GM23338 (cell line): ENCODE results near the gene RIC1. TPM values are rescaled to one million over a fixed set of nuclear protein-coding genes. Genes with fewer than 3 reads are reported as not detected.

Experiments
- ATAC-seq: fragments of 200-7000 bp; cut with Tn5 transposase; 3 replicates; pipeline ENCODE4 v1.9.1; 2020
- DNase-seq: peaks from one replicate; pipeline ENCODE4 v3.0.0-alpha.2; 2015; ENCODE audit warnings: low spot score
- H2AFZ ChIP-seq: fragments of 200-600 bp; sonication (generic); 2 replicates; pipeline ENCODE4 v1.8.0; 2016; ENCODE audit warnings: antibody characterized with exemption, mild to moderate bottlenecking, moderate library complexity
- H3F3A ChIP-seq: fragments of 200-600 bp; sonication (generic); replicated peaks from 2 replicates; pipeline ENCODE4 v1.8.0; 2017; ENCODE audit warnings: antibody characterized with exemption, mixed run types, low read depth
- H3K27ac ChIP-seq: fragments of 200-600 bp; sonication (generic); 2 replicates; pipeline ENCODE4 v1.6.1; 2016; ENCODE audit warnings: low read depth
- H3K27me3 ChIP-seq: fragments of 200-600 bp; sonication (generic); 2 replicates; pipeline ENCODE4 v1.8.0; 2016; ENCODE audit warnings: mild to moderate bottlenecking, mixed run types, moderate library complexity; ENCODE audit not compliant: insufficient read depth
- H3K36me3 ChIP-seq: fragments of 200-600 bp; sonication (generic); 2 replicates; pipeline ENCODE4 v1.8.0; 2016; ENCODE audit warnings: mild to moderate bottlenecking; ENCODE audit not compliant: insufficient read depth
- H3K4me1 ChIP-seq: fragments of 200-600 bp; sonication (generic); 2 replicates; pipeline ENCODE4 v1.8.0; 2016; ENCODE audit warnings: mild to moderate bottlenecking, moderate library complexity; ENCODE audit not compliant: insufficient read depth
- H3K4me2 ChIP-seq: fragments of 200-600 bp; sonication (generic); 2 replicates; pipeline ENCODE4 v1.7.1; 2017; ENCODE audit warnings: mixed run types
- H3K4me3 ChIP-seq: fragments of 200-600 bp; sonication (generic); 2 replicates; pipeline ENCODE4 v1.6.1; 2016; ENCODE audit warnings: mixed run types
- H3K79me2 ChIP-seq: fragments of 200-600 bp; sonication (generic); replicated peaks from 2 replicates; pipeline ENCODE4 v1.8.0; 2017; ENCODE audit warnings: mild to moderate bottlenecking; ENCODE audit not compliant: insufficient read depth
- H3K9me2 ChIP-seq: fragments of 200-600 bp; sonication (generic); 2 replicates; pipeline ENCODE4 v1.8.0; 2017; ENCODE audit not compliant: insufficient read depth
- H4K20me1 ChIP-seq: fragments of 200-600 bp; sonication (generic); replicated peaks from 2 replicates; pipeline ENCODE4 v1.8.0; 2017; ENCODE audit warnings: mild to moderate bottlenecking; ENCODE audit not compliant: insufficient read depth
- H3K27ac Mint-ChIP-seq: 2 replicates; pipeline ENCODE4 v1.8.0; 2020; ENCODE audit warnings: inconsistent platforms, mild to moderate bottlenecking, moderate library complexity, mixed read lengths
- H3K27me3 Mint-ChIP-seq: 3 replicates; pipeline ENCODE4 v1.8.0; 2022; ENCODE audit warnings: low read depth, mild to moderate bottlenecking, moderate library complexity, mixed read lengths, inconsistent platforms; ENCODE audit not compliant: insufficient read depth, poor library complexity
- H3K36me3 Mint-ChIP-seq: 3 replicates; pipeline ENCODE4 v1.8.0; 2021; ENCODE audit warnings: low read depth, mild to moderate bottlenecking, inconsistent platforms, moderate library complexity, mixed read lengths
- H3K4me1 Mint-ChIP-seq: 3 replicates; pipeline ENCODE4 v1.8.0; 2020; ENCODE audit warnings: mild to moderate bottlenecking, inconsistent platforms, mixed read lengths
- H3K4me3 Mint-ChIP-seq: 3 replicates; pipeline ENCODE4 v1.8.0; 2021; ENCODE audit warnings: moderate library complexity, mild to moderate bottlenecking, inconsistent platforms, mixed read lengths
- H3K9me3 Mint-ChIP-seq: 3 replicates; pipeline ENCODE4 v1.8.0; 2020; ENCODE audit warnings: moderate library complexity, mild to moderate bottlenecking, inconsistent platforms, mixed read lengths
- CREB1 ChIP-seq: fragments of 250-450 bp; sonication (Bioruptor Pico); IDR thresholded peaks from 2 replicates; pipeline ENCODE4 v1.5.0; 2020; ENCODE audit warnings: low read depth, mild to moderate bottlenecking, moderate library complexity
- CTCF ChIP-seq, 2 experiments: fragments of 200-600 bp in 1 of 2; sonication (generic) in 1 of 2; conservative IDR thresholded peaks; 2 replicates each; pipeline versions ENCODE4 v1.5.1 to v1.6.1; 2016 to 2017; ENCODE audit warnings: antibody characterized with exemption in 2 of 2, low read depth in 2 of 2, mild to moderate bottlenecking in 2 of 2, moderate library complexity in 1 of 2
- ETS1 ChIP-seq: IDR thresholded peaks from 2 replicates; pipeline ENCODE4 v1.6.1; 2016; ENCODE audit warnings: antibody characterized with exemption
- EZH2 ChIP-seq: fragments of 200-600 bp; sonication (generic); IDR thresholded peaks from one replicate; pipeline ENCODE4 v1.8.0; 2017; ENCODE audit warnings: antibody characterized with exemption, mild to moderate bottlenecking, low read depth; ENCODE audit not compliant: unreplicated experiment
- POLR2AphosphoS5 ChIP-seq: IDR thresholded peaks from 2 replicates; pipeline ENCODE4 v1.6.1; 2016; ENCODE audit warnings: antibody characterized with exemption, low read depth
- ZNF331 ChIP-seq: fragments of 250-450 bp; sonication (Bioruptor Pico); IDR thresholded peaks from 2 replicates; pipeline ENCODE4 v1.5.0; 2020; ENCODE audit warnings: low read depth, mild to moderate bottlenecking, moderate library complexity
- polyA plus RNA-seq: library from polyadenylated mRNA; unstranded; fragments of >200 nt; fragmentation: Nextera tagmentation; extraction: Ambion mirVana; gene quantifications from 2 replicates; pipeline ENCODE4 v1.2.1, GENCODE V29; 2016
- total RNA-seq: library from RNA; depleted of rRNA; stranded (reverse); fragments of >200 nt; shearing (Covaris generic); gene quantifications from 2 replicates; pipeline ENCODE4 v1.2.3, GENCODE V29; 2014
- TF ChIP-seq, protein P1 (sequence below): fragments of 250-450 bp; sonication (Bioruptor Pico); IDR thresholded peaks from 2 replicates; pipeline ENCODE4 v1.5.0; 2020; ENCODE audit warnings: mild to moderate bottlenecking, moderate library complexity
- TF ChIP-seq, protein P2 (sequence below): IDR thresholded peaks from one replicate; pipeline ENCODE4 v1.6.1; 2018; ENCODE audit warnings: antibody characterized with exemption; ENCODE audit not compliant: unreplicated experiment

The RIC1 gene
- total and polyA plus RNA-seq, 2 experiments from 2014 or later: 7.8 to 34.9 TPM

GRCh38 chr9:5695860-5696259, 67.0 kb downstream of the RIC1 start:
- Histone ChIP-seq H3K27me3 (no peaks in the 10 kb centered on the region), H4K20me1 (0 out of 2 replicates have a peak, but pooled peaks cover 3% of the 10 kb centered on the region), H2AFZ (no peak overlapping the region), H3K9me2 (no peaks in the 10 kb centered on the region), H3F3A (no peaks in the 10 kb centered on the region), H3K79me2 (peaks cover 13% of the 10 kb centered on the region; the same call in 1 of the 2 replicates), H3K27ac (no peak overlapping the region), H3K4me2 (no peak overlapping the region), H3K4me3 (no peak overlapping the region), H3K36me3 (no peaks in the 10 kb centered on the region), H3K4me1 (no peaks in the 10 kb centered on the region)
- no peaks in the 10 kb centered on the region for H3K9me3 Mint-ChIP-seq
- TF ChIP-seq, protein P1, sequence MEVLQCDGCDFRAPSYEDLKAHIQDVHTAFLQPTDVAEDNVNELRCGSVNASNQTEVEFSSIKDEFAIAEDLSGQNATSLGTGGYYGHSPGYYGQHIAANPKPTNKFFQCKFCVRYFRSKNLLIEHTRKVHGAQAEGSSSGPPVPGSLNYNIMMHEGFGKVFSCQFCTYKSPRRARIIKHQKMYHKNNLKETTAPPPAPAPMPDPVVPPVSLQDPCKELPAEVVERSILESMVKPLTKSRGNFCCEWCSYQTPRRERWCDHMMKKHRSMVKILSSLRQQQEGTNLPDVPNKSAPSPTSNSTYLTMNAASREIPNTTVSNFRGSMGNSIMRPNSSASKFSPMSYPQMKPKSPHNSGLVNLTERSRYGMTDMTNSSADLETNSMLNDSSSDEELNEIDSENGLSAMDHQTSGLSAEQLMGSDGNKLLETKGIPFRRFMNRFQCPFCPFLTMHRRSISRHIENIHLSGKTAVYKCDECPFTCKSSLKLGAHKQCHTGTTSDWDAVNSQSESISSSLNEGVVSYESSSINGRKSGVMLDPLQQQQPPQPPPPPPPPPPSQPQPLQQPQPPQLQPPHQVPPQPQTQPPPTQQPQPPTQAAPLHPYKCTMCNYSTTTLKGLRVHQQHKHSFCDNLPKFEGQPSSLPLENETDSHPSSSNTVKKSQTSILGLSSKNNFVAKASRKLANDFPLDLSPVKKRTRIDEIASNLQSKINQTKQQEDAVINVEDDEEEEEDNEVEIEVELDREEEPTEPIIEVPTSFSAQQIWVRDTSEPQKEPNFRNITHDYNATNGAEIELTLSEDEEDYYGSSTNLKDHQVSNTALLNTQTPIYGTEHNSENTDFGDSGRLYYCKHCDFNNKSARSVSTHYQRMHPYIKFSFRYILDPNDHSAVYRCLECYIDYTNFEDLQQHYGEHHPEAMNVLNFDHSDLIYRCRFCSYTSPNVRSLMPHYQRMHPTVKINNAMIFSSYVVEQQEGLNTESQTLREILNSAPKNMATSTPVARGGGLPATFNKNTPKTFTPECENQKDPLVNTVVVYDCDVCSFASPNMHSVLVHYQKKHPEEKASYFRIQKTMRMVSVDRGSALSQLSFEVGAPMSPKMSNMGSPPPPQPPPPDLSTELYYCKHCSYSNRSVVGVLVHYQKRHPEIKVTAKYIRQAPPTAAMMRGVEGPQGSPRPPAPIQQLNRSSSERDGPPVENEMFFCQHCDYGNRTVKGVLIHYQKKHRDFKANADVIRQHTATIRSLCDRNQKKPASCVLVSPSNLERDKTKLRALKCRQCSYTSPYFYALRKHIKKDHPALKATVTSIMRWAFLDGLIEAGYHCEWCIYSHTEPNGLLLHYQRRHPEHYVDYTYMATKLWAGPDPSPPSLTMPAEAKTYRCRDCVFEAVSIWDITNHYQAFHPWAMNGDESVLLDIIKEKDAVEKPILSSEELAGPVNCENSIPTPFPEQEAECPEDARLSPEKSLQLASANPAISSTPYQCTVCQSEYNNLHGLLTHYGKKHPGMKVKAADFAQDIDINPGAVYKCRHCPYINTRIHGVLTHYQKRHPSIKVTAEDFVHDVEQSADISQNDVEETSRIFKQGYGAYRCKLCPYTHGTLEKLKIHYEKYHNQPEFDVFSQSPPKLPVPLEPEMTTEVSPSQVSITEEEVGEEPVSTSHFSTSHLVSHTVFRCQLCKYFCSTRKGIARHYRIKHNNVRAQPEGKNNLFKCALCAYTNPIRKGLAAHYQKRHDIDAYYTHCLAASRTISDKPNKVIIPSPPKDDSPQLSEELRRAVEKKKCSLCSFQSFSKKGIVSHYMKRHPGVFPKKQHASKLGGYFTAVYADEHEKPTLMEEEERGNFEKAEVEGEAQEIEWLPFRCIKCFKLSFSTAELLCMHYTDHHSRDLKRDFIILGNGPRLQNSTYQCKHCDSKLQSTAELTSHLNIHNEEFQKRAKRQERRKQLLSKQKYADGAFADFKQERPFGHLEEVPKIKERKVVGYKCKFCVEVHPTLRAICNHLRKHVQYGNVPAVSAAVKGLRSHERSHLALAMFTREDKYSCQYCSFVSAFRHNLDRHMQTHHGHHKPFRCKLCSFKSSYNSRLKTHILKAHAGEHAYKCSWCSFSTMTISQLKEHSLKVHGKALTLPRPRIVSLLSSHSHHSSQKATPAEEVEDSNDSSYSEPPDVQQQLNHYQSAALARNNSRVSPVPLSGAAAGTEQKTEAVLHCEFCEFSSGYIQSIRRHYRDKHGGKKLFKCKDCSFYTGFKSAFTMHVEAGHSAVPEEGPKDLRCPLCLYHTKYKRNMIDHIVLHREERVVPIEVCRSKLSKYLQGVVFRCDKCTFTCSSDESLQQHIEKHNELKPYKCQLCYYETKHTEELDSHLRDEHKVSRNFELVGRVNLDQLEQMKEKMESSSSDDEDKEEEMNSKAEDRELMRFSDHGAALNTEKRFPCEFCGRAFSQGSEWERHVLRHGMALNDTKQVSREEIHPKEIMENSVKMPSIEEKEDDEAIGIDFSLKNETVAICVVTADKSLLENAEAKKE: no peak
- TF ChIP-seq POLR2AphosphoS5 (no peak), CREB1 (CRISPR knock-in tag) (no peak), ETS1 (no peak), EZH2 (no peak), ZNF331 (CRISPR knock-in tag) (no peak), CTCF (conservative IDR thresholded peaks at IDR 0.05; ENCODE audit: low read depth in 2 of 2) (no peak)
- TF ChIP-seq, protein P2, sequence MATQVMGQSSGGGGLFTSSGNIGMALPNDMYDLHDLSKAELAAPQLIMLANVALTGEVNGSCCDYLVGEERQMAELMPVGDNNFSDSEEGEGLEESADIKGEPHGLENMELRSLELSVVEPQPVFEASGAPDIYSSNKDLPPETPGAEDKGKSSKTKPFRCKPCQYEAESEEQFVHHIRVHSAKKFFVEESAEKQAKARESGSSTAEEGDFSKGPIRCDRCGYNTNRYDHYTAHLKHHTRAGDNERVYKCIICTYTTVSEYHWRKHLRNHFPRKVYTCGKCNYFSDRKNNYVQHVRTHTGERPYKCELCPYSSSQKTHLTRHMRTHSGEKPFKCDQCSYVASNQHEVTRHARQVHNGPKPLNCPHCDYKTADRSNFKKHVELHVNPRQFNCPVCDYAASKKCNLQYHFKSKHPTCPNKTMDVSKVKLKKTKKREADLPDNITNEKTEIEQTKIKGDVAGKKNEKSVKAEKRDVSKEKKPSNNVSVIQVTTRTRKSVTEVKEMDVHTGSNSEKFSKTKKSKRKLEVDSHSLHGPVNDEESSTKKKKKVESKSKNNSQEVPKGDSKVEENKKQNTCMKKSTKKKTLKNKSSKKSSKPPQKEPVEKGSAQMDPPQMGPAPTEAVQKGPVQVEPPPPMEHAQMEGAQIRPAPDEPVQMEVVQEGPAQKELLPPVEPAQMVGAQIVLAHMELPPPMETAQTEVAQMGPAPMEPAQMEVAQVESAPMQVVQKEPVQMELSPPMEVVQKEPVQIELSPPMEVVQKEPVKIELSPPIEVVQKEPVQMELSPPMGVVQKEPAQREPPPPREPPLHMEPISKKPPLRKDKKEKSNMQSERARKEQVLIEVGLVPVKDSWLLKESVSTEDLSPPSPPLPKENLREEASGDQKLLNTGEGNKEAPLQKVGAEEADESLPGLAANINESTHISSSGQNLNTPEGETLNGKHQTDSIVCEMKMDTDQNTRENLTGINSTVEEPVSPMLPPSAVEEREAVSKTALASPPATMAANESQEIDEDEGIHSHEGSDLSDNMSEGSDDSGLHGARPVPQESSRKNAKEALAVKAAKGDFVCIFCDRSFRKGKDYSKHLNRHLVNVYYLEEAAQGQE: no peak
- no peaks in the 10 kb centered on the region for H3K4me1 Mint-ChIP-seq
- H3K4me3 Mint-ChIP-seq: no peak overlapping the region
- H3K36me3 Mint-ChIP-seq: no peaks in the 10 kb centered on the region
- peak overlapping the region; percentile 9; the same call in 1 of the 2 replicates for H3K27ac Mint-ChIP-seq
- no peak for ATAC-seq
- no peak for DNase-seq
- no peaks in the 10 kb centered on the region for H3K27me3 Mint-ChIP-seq
